HepG2 (cell line): ENCODE measurements around the gene PXMP2. TPM values are rescaled to one million over a fixed set of nuclear protein-coding genes. Genes with fewer than 3 reads are reported as not detected.
A peak's percentile ranks its signal among the peaks of the same experiment; 100 is the strongest.

ENCODE experiments used
- ATF4 ChIP-seq, 2 experiments: fragments of 450-650 bp in 1 of 2; sonication (generic) in 1 of 2; formaldehyde crosslinking; IDR thresholded peaks; 2 replicates each; pipeline versions ENCODE4 v1.5.0 to v1.8.0; 2020 to 2022; ENCODE audit warnings: mild to moderate bottlenecking in 1 of 2, missing genetic modification reagents in 1 of 2
- ETV5 ChIP-seq: IDR thresholded peaks from 2 replicates; pipeline ENCODE4 v1.6.1; 2018; ENCODE audit warnings: missing biosample characterization, missing genetic modification reagents, inconsistent platforms, borderline replicate concordance
- GTF2F1 ChIP-seq: fragments of 150-350 bp; IDR thresholded peaks from 2 replicates; pipeline ENCODE4 v1.6.1; 2014; ENCODE audit warnings: low read length
- HMG20A ChIP-seq: IDR thresholded peaks from 2 replicates; pipeline ENCODE4 v1.6.1; 2016; ENCODE audit warnings: borderline replicate concordance
- HNRNPLL ChIP-seq: fragments of 200-400 bp; formaldehyde crosslinking; IDR thresholded peaks from 2 replicates; pipeline ENCODE4 v1.6.1; 2017; ENCODE audit warnings: mild to moderate bottlenecking, low read depth, low read length; ENCODE audit not compliant: poor library complexity, severe bottlenecking
- HOXD1 ChIP-seq: sonication (generic); formaldehyde crosslinking; IDR thresholded peaks from 2 replicates; pipeline ENCODE4 v1.5.0; 2020; ENCODE audit warnings: missing genetic modification reagents
- MLX ChIP-seq: IDR thresholded peaks from 2 replicates; pipeline ENCODE4 v1.6.1; 2016
- SIX4 ChIP-seq: sonication (generic); formaldehyde crosslinking; IDR thresholded peaks from 2 replicates; pipeline ENCODE4 v1.4.0; 2020; ENCODE audit warnings: missing genetic modification reagents
- SMARCE1 ChIP-seq: fragments of 450-650 bp; IDR thresholded peaks from 2 replicates; pipeline ENCODE4 v1.6.1; 2017; ENCODE audit warnings: borderline replicate concordance
- ZBTB7B ChIP-seq: sonication (generic); formaldehyde crosslinking; IDR thresholded peaks from 2 replicates; pipeline ENCODE4 v1.4.0; 2020; ENCODE audit warnings: missing genetic modification reagents
- ZFAT ChIP-seq: sonication (generic); formaldehyde crosslinking; conservative IDR thresholded peaks from 2 replicates; pipeline ENCODE4 v1.8.1; 2023; ENCODE audit warnings: missing genetic modification reagents, inconsistent platforms
- ZIK1 ChIP-seq: sonication (generic); formaldehyde crosslinking; IDR thresholded peaks from 2 replicates; pipeline ENCODE4 v1.5.0; 2020; ENCODE audit warnings: mild to moderate bottlenecking, low read depth, missing genetic modification reagents, borderline replicate concordance
- ZNF232 ChIP-seq: sonication (generic); formaldehyde crosslinking; IDR thresholded peaks from 2 replicates; pipeline ENCODE4 v1.4.0; 2020; ENCODE audit warnings: missing genetic modification reagents, borderline replicate concordance
- ZNF276 ChIP-seq: sonication (generic); formaldehyde crosslinking; IDR thresholded peaks from 2 replicates; pipeline ENCODE4 v1.4.0; 2020; ENCODE audit warnings: mild to moderate bottlenecking, low read depth, missing genetic modification reagents
- ZNF451 ChIP-seq: sonication (generic); formaldehyde crosslinking; IDR thresholded peaks from 2 replicates; pipeline ENCODE4 v1.5.0; 2020; ENCODE audit warnings: mild to moderate bottlenecking, missing genetic modification reagents
- ZNF652 ChIP-seq: IDR thresholded peaks from 2 replicates; pipeline ENCODE4 v1.6.1; 2016; ENCODE audit warnings: low read depth, borderline replicate concordance
- ZNF773 ChIP-seq: sonication (generic); formaldehyde crosslinking; IDR thresholded peaks from 2 replicates; pipeline ENCODE4 v1.4.0; 2020; ENCODE audit warnings: missing genetic modification reagents, borderline replicate concordance
- polyA plus RNA-seq, 8 experiments: library from polyadenylated mRNA; depleted of rRNA in 3 of 8; stranded (reverse) in 7 of 8; unstranded in 1 of 8; fragments of >200 nt; fragmentation: Illumina TruSeq in 4 of 8; extraction: Trizol in 4 of 8; gene quantifications; 2 replicates each; pipeline versions ENCODE4 v1.2.1 to v1.2.3, GENCODE V29; 2011 to 2016; ENCODE audit warnings: low read depth in 4 of 8, missing spikeins in 1 of 8, mixed read lengths in 1 of 8; ENCODE audit not compliant: insufficient read depth in 1 of 8
- total RNA-seq, 5 experiments: library from RNA; depleted of rRNA; stranded (reverse); fragments of >200 nt; fragmentation: Illumina TruSeq; extraction: Trizol; gene quantifications; 2 replicates each; pipeline ENCODE4 v1.2.3, GENCODE V29; 2016; ENCODE audit warnings: low read depth in 1 of 5
- TF ChIP-seq, protein P1 (sequence below): sonication (generic); formaldehyde crosslinking; IDR thresholded peaks from 2 replicates; pipeline ENCODE4 v1.4.0; 2020; ENCODE audit warnings: missing genetic modification reagents, mild to moderate bottlenecking, borderline replicate concordance
- TF ChIP-seq, protein P2 (sequence below): sonication (generic); formaldehyde crosslinking; conservative IDR thresholded peaks from 2 replicates; pipeline ENCODE4 v1.5.0; 2020; ENCODE audit warnings: missing genetic modification reagents

PXMP2 gene
- total and polyA plus RNA-seq, 2 of the 13 experiments (the other 11 are each of a cell fraction or from before 2014, with no cell fraction given): 25.5 to 42.9 TPM

DNA sequence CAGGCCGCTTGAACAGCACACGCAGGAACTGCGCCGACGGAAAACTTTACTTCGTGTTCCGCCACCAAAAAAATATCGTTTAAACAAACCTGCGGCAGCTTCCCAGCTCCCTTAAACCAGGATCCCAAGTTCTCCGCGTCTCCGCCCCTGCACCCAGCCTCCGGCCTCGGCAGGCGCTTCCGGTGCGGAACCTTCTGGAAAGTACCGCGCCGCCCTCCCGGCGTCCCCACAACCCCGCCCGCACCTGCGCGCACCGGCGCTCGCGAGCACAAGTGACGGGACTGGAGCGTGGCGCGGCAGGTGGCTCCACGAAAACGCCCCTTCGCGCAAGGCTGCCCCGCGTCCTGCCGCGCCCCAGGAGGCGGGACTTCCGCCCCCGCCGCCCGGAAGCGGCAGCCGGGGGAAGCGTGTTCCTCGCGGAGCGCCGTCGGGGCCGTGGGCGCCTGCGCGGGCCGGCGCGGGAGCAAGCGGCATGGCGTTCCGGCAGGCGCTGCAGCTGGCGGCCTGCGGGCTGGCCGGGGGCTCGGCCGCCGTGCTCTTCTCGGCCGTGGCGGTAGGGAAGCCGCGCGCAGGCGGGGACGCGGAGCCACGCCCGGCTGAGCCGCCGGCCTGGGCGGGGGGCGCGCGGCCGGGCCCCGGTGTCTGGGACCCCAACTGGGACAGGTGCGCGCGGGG, 23.2 kb downstream of the PXMP2 start, which contains the start of gene PGAM5 (continued):
- TF ChIP-seq MLX (CRISPR knock-in tag) (no peak), SMARCE1 (no peak), ETV5 (CRISPR knock-in tag) (peak; percentile 92), ZNF773 (CRISPR knock-in tag) (no peak), GTF2F1 (no peak), HNRNPLL (no peak), ZNF276 (CRISPR knock-in tag) (no peak), ZNF652 (CRISPR knock-in tag) (no peak), ZFAT (CRISPR knock-in tag) (no peak), ZNF451 (CRISPR knock-in tag) (peak; percentile 78), HOXD1 (no peak), SIX4 (CRISPR knock-in tag) (no peak), ZNF232 (CRISPR knock-in tag) (peak; percentile 80; the same call in 1 of the 2 replicates), ZIK1 (CRISPR knock-in tag) (0 out of 2 replicates have a peak, but pooled peaks have one; percentile 81), ATF4 (CRISPR knock-in tag; IDR thresholded peaks at IDR 0.05) (peak in 1 of 2 experiments; percentile 60; a peak in 1 of 4 replicates), HMG20A (CRISPR knock-in tag) (0 out of 2 replicates have a peak, but pooled peaks have one; percentile 29), ZBTB7B (peak; percentile 86)
- TF ChIP-seq, protein P1, sequence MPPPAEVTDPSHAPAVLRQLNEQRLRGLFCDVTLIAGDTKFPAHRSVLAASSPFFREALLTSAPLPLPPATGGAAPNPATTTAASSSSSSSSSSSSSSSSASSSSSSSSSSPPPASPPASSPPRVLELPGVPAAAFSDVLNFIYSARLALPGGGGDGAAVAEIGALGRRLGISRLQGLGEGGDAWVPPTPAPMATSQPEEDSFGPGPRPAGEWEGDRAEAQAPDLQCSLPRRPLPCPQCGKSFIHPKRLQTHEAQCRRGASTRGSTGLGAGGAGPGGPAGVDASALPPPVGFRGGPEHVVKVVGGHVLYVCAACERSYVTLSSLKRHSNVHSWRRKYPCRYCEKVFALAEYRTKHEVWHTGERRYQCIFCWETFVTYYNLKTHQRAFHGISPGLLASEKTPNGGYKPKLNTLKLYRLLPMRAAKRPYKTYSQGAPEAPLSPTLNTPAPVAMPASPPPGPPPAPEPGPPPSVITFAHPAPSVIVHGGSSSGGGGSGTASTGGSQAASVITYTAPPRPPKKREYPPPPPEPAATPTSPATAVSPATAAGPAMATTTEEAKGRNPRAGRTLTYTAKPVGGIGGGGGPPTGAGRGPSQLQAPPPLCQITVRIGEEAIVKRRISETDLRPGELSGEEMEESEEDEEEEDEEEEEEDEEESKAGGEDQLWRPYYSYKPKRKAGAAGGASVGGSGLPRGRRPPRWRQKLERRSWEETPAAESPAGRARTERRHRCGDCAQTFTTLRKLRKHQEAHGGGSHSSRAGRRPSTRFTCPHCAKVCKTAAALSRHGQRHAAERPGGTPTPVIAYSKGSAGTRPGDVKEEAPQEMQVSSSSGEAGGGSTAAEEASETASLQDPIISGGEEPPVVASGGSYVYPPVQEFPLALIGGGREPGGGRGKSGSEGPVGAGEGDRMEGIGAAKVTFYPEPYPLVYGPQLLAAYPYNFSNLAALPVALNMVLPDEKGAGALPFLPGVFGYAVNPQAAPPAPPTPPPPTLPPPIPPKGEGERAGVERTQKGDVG (CRISPR knock-in tag): no peak
- TF ChIP-seq, protein P2, sequence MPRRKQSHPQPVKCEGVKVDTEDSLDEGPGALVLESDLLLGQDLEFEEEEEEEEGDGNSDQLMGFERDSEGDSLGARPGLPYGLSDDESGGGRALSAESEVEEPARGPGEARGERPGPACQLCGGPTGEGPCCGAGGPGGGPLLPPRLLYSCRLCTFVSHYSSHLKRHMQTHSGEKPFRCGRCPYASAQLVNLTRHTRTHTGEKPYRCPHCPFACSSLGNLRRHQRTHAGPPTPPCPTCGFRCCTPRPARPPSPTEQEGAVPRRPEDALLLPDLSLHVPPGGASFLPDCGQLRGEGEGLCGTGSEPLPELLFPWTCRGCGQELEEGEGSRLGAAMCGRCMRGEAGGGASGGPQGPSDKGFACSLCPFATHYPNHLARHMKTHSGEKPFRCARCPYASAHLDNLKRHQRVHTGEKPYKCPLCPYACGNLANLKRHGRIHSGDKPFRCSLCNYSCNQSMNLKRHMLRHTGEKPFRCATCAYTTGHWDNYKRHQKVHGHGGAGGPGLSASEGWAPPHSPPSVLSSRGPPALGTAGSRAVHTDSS: no peak
